GM19351 (cell line): ENCODE results near the gene FNDC3A.
"Not testable (repeated sequence)": the region's sequence is repeated elsewhere in the genome, so short reads cannot be mapped to it uniquely, and the experiment has no call there.

Experiments used
- ATAC-seq: cut with Tn5 transposase; IDR thresholded peaks from one replicate; pipeline ENCODE4 v1.9.1; 2021; ENCODE audit warnings: mild to moderate bottlenecking, moderate library complexity; ENCODE audit not compliant: unreplicated experiment

The FNDC3A gene

DNA sequence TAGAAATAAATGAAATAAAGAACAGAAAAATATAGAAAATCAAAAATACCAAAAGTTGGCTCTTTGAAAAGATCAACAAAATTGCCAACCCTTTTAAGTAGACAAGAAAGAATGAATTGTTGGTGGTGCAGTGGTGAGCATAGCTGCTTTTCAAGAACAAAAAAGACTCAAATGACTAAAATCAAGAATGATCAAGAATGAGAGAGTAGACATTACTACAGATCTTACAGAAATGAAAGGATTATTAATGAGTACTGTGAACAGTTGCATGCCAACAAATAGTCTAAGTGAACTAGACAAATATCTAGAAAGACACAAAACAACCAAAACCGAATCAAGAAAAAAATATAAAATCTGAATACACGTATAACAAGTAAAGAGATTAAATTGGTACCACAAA is 53.9 kb downstream of the FNDC3A start:
- no peak for ATAC-seq

DNA sequence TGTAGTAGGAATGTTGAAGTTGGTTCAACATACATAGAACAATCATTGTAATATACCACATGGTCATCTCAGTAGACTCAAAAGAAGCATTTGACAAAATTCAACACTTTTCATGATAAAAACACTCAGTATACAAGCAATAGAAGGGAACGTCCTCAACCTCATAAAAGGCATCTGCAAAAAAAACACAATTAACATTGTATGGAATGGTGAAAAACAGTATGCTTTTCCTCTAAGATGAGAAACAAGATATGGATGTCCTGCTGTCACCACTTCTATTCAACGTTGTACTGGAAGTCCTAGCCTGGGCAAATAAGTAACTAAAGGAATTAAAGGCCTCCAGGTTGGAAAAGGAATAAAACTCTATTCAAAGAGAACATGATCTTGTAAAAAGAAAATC is 54.5 kb downstream of the FNDC3A start:
- no peak for ATAC-seq

DNA sequence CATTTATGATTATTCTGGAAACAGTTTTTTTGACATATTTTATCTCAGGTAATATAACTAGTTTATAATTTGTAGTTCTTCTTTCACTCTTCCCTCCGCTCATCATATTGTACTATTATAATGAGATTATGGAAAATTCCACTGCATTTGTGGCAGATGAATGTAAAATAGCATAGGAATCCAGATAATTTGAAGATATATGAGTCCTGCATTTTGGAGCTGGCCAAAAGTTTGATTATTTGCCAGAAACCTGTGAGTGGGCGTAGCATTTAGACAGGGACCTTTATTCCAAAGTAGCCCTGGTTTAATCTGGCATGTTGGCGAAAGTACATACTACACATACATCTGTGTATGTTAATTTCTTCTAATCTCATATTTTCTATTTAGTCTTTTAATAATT is 65.2 kb downstream of the FNDC3A start:
- ATAC-seq: no peak

DNA sequence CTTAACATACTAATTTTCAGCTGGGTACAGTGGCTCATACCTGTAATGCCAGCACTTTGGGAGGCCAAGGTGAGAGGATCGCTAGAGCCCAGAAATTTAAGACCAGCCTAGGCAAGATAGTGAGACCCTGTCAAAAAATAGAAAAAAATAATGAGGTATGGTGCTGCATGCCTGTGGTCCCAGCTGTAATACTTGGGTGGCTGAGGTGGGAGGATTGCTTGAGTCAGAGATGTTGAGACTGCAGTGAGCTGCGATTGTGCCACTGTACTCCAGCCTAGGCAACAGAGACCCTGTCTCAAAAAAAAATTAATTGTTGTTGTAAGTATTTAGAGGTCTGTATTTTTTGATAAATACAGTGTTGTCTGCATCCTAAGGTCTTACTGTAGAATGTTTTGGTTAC is 66.8 kb downstream of the FNDC3A start:
- no peak for ATAC-seq

DNA sequence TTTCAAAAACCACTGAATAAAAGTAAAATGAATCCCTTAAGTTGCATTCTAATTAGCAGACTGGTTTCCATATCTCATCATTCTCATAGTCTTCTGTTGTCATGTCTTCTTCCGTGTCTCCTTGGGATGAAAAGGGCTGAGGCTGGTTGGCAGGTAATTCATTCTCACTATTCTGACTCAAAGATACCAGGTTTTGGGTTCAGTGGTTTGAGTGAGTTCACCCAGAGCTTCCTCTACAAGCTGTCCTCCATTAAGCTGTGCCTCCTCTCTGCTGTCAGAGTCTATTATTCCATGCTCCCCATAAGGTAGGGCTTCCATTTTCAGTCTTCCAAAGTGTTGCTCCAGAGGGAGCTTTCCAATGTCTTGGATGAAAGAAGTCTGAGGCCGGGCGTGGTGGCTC is 68.3 kb downstream of the FNDC3A start:
- ATAC-seq: no peak

DNA sequence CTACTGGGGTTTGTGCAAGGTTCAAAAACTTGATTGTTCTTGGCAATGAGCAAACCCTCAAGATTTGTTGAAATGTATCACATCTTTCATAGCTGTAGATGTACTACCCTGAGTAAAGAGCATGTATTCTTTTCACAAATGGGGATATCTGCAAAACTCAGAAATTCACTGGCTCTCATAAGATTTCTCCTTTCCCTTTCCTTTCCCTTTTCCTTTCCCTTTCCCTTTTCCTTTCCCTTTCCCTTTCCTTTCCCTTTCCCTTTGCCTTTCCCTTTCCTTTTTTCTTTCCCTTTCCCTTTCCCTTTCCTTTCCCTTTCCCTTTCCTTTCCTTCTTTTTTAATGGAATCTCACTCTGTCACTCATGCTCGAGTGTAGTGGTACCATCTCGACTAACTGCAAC is 69.1 kb downstream of the FNDC3A start:
- no peak for ATAC-seq

DNA sequence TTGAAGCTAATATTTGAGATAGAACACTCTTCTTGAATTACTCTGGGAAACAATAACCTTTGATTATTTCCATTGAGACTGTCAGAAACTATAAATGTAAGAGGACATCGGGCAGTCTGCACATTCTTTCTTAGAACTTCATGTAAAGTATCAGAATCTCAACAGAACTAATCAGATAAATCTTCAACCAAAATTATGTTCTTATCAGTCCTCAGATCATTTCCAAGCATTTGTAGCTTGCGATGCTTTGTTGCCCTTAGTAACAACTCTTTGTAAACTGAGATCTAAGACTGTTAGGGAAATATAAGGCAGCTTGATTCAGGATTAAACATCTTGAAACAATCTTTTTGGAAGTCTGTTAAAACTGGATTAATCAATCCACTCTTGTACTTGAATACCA is 70.3 kb downstream of the FNDC3A start:
- no peak for ATAC-seq

DNA sequence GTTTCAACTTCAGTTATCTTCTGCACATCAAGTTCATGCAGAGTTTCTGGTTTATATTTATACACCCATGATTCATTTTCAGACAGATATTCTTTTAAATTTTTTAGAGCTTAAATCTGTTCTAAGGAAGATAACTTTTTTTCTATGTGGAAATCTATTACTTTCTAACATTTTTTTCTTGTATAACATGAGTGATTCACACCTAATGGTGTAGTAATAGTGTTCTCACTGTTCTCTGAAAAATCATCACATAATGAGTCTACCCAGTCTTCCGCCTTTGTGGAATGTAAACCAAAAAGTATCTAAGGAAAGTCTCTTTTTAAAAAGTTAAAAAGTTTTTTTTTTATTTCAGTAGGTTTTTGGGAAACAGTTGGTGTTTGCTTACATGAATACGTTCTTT is 70.8 kb downstream of the FNDC3A start:
- no peak for ATAC-seq

DNA sequence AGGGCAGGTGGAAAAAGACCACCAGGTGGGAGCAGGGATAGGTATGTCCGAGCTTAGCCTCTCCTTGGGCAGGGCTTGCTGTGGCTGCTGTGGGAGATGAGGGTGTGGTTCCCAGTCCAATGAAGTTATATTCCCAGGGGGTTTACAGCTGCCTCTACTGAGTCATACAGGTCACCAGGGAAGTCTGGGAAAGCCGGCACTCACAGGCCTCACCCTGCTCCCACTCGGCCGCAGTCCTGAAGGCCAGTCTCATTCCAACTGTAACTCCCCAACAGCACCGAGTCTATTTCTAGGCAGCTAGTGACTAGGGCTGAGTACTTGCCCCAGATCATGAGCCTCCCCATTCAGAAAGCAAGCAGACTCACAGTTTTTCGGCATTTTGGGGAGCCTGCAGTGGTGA is 77.1 kb downstream of the FNDC3A start:
- no peak for ATAC-seq

DNA sequence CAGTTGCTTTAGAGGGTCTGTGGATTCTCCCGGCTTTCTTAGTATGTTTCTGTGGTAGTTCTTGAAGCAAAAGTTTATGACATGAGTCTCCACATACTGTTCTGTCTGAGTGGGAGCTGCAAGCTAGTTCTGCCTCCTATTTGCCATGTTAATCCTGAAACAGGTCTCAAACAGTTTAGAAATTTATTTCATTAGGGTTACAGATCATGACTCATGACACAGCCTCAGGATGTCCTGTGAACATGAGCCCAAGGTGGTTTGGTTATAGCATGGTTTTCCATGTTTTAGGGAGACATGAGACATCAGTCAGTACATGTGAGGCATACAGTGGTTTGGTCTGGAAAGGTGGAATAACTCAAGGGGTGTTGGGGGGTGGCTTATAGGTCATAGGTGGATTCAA is 77.5 kb downstream of the FNDC3A start:
- no peak for ATAC-seq

DNA sequence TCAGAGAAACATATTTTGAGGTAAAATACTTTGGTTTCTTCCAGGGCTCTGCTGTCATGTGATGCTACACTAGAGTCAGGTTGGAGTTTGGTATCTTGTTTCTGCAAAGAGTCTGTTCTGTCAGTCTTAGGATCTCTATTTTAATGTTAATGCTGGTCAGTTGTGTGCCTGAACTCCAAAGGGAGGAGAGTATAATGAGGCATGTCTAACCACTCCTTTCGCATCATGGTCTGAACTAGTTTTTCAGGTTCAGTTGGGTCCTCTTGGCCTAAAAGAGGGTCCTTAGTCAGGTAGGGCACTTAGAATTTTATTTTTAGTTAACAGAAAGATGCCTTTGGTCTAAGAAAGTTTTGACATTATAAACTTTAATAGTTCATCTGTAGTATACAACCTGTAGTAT is 78.2 kb downstream of the FNDC3A start:
- ATAC-seq: no peak

DNA sequence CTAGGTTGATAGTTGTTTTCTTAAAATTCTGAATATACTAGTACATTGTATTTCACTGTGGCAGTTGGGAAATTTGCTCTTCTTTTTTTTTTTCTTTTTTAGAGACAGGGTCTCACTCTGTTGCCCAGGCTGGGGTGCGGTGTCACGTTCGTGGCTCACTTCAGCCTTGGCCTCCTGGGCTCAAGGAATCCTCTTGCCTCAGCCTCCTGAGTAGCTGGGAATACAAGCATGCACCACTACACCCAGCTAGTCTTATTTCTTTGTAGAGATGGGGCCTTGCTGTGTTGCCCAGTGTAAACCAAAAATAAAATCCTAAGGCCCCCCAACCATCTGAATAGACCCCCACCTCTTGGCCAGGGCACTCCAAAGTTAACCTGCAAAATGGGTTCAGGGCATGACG is 79.3 kb downstream of the FNDC3A start:
- no peak for ATAC-seq

DNA sequence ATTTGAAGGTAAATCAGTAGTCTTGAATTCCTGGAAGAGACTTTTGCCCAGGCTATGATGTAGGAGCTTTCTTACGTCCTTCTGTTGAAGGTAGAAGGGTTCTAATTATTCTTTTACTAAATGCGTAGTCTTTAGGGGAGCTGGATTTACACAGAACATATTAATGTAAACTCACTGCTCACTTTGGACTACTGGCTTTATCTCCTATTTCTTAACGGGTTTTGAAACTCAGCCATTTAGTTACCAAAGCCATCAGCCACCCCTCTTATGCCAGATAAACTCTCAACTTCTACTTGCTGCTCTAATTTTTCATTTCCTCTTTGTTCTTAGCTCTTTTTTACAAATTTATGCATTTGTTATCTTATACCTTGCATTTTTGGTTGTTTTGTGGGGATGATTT is 81.5 kb downstream of the FNDC3A start:
- ATAC-seq: no peak

DNA sequence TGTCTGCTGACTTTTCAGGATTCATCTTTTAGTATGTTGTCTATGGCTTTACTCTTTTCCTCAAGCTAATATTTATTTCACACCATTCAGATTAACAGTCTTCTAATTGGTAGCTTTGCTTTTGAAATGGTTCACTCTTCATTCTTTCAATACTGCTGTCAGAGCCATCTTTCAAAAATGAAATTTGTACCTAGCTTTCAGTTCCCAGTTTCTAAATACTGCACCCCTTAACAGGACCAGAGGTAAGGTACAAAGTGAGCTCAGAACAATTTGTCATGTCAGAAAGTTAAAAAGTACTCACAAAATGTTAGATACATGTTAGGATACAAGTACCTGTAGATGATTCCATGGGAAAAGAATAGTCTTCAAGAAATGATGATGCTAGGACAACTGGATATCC is 83.0 kb downstream of the FNDC3A start:
- ATAC-seq: no peak

DNA sequence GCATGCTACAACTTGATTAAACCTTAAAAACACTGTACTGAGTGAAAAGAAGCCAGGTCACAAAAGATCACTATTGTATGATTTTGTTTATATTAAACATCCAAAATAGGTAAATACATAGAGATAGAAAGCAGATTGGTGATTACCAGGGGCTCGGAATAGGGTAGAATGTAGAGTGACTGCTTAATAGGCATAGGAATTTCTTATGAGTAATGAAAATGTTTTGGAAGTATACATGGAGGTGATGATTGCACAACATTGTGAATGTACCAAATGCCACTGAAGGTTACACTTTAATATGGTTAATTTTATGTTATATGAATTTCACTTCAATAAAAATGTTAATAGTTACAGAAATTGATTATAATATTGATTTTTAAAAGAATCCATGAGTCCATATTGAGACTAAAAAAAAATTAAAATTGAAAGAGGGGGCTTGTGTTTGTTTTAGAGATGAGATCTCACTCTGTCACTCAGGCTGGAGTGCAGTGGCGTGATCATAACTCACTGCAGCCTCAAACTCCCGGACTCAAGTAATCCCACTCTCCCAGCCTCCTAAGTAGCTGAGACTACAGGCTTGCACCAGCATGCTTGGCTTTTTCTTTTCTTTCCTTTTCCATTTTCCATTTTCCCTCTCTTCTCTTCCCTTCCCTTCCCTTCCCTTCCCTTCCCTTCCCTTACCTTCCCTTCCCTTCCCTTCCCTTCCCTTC is 85.1 kb downstream of the FNDC3A start:
- ATAC-seq: no peak

DNA sequence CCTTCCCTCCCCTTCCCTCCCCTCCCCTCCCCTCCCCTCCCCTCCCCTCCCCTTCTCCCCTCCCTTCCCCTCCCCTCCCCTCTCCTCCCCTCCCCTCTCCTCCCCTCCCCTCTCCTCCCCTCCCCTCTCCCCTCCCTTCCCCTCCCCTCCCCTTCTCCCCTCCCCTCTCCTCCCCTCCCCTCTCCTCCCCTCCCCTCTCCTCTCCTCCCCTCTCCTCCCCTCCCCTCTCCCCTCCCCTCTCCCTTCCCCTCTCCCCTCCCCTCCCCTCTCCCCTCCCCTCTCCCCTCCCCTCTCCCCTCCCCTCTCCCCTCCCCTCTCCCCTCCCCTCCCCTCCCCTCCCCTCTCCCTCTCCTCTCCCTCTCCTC is 85.7 kb downstream of the FNDC3A start:
- ATAC-seq: not testable (repeated sequence)

DNA sequence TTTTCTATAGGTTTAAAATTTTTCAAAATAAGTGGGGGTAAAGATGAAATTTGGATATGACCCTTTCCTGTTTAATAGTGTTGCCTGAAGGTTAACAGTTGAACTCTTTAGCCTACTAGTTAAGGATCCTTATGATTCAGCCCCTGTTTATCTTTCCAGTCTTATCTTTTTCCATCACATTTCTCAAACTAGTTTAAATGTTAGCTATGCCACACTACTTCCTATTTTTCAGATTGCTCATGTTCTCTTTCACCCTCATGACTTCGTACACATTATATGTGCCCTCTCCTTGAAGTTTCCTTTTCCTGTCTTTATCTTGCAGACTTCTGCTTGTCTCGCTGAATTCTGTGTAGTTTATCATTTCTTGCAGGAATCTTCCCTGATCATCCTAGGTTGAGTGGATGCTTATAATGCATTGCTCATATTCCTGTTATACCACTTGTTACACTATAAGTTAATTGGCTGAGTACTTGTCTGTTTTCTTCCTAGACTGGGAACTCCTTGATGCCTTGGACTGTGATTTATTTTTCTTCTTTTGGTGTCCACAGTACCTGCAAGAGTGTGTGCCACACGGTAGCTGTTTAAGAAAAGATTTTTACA is 86.7 kb downstream of the FNDC3A start:
- ATAC-seq: no peak

DNA sequence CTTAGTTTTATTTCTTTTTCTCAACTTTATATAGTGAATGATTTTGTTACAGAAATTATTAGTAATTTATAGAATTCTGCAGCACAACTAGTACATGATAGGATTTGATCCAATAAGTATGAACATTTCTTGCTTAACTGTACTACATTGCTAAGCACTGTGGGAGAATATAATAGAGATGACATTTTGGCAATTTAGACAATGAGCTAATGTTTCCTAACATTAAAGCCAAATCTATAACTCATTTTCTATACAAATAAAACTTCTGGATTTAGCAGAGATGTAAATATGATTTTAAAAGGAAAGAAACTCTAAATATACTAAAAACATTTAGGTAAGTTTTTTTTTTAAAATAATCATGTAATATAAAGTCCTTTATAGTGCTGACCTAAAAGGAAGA is 87.3 kb downstream of the FNDC3A start:
- ATAC-seq: no peak

DNA sequence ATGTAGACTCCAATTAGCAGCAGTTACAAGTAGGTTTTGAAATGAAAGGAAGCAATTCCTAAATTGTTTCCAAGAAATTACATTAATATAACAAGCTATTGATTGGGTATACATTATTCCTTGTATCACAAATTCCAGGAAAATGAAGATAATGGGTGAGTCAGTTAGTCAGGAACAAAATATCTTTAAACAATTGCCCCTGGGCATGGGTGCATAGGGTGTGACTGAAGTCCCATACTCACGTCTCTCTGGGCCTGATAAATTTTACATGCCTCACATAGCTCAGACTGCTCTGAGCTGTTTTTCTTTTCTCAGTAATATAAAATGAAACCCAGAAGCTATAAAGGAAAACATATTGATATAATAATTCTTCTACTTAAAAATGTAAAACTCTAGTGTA is 87.8 kb downstream of the FNDC3A start:
- ATAC-seq: no peak

DNA sequence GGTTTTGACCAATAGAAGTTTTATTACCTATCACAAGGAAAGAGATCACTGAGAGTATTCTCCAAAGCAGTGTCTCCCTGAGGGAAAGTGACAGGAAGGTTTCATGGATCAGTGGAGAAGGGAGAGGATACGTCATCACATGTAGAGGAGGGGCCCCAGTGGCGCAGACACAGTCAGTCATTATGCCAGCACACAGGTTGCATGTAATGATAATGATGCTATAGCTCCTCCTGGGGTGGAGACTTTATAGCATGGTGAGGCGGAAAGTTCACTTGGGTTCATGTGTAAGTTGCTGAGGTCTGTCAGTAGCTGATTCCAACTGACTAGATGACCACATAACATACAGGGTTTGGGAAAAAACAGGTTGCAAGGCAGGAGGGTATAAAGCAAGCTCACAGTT is 88.8 kb downstream of the FNDC3A start:
- no peak for ATAC-seq

DNA sequence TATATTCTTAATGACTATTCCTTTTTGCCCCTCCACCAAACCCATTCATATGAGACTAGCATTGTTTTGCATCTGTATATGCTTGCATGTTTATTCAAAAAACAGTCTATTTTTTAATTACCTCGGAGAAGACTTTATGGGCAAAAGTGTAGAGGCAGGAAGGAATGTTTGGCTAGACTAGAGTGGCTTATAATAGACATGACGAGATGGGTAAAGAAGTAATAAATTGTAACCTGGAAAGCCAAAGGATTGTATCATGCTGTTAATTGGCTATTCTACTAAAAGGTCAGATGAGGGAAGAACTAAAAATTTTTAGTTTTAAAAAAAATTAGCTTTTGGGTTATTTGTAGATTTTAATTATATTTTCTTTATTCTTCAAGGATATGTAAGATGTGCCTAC is 91.1 kb downstream of the FNDC3A start:
- ATAC-seq: no peak

DNA sequence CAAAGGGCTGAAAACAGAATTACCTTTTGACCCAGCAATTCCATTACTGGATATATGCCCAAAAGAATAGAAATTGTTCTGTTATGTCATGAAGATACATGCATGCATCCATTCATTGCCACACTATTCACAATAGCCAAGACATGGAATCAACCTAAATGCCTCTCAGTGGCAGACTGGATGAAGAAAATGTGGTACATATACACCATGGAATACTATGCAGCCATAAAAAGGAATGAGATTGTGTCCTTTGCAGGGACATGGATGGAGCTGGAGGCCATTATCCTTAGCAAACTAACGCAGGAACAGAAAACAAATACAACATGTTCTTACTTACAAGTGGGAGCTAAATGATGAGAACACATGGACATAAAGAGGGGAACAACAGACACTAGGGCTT is 92.8 kb downstream of the FNDC3A start:
- not testable (repeated sequence) for ATAC-seq

DNA sequence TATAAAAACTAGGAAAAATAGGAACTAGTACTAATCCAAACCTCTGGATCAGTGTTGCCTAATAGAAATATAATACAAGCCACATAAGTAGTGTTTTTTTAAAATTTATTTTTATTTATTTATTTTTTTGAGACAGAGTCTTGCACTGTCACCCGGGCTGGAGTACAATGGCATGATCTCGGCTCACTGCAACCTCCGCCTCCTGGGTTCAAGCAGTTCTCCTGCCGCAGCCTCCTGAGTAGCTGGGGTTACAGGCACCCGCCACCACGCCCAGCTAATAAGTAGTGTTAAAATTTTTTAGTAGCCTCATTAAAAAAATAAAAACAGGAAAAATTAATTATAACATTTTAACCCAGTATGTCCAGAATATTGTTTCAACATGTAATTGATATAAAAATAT is 94.3 kb downstream of the FNDC3A start:
- ATAC-seq: not testable (repeated sequence)
